GM23338 (cell line): Measurements from ENCODE around the gene TAF1A. TPM values are rescaled to one million over a fixed set of nuclear protein-coding genes. Genes with fewer than 3 reads are reported as not detected.

Source experiments
- ATAC-seq: fragments of 200-7000 bp; cut with Tn5 transposase; 3 replicates; pipeline ENCODE4 v1.9.1; 2020
- DNase-seq: peaks from one replicate; pipeline ENCODE4 v3.0.0-alpha.2; 2015; ENCODE audit warnings: low spot score
- H2AFZ ChIP-seq: fragments of 200-600 bp; sonication (generic); 2 replicates; pipeline ENCODE4 v1.8.0; 2016; ENCODE audit warnings: antibody characterized with exemption, mild to moderate bottlenecking, moderate library complexity
- H3F3A ChIP-seq: fragments of 200-600 bp; sonication (generic); replicated peaks from 2 replicates; pipeline ENCODE4 v1.8.0; 2017; ENCODE audit warnings: antibody characterized with exemption, mixed run types, low read depth
- H3K27ac ChIP-seq: fragments of 200-600 bp; sonication (generic); 2 replicates; pipeline ENCODE4 v1.6.1; 2016; ENCODE audit warnings: low read depth
- H3K27me3 ChIP-seq: fragments of 200-600 bp; sonication (generic); 2 replicates; pipeline ENCODE4 v1.8.0; 2016; ENCODE audit warnings: mild to moderate bottlenecking, mixed run types, moderate library complexity; ENCODE audit not compliant: insufficient read depth
- H3K36me3 ChIP-seq: fragments of 200-600 bp; sonication (generic); 2 replicates; pipeline ENCODE4 v1.8.0; 2016; ENCODE audit warnings: mild to moderate bottlenecking; ENCODE audit not compliant: insufficient read depth
- H3K4me1 ChIP-seq: fragments of 200-600 bp; sonication (generic); 2 replicates; pipeline ENCODE4 v1.8.0; 2016; ENCODE audit warnings: mild to moderate bottlenecking, moderate library complexity; ENCODE audit not compliant: insufficient read depth
- H3K4me2 ChIP-seq: fragments of 200-600 bp; sonication (generic); 2 replicates; pipeline ENCODE4 v1.7.1; 2017; ENCODE audit warnings: mixed run types
- H3K4me3 ChIP-seq: fragments of 200-600 bp; sonication (generic); 2 replicates; pipeline ENCODE4 v1.6.1; 2016; ENCODE audit warnings: mixed run types
- H3K79me2 ChIP-seq: fragments of 200-600 bp; sonication (generic); replicated peaks from 2 replicates; pipeline ENCODE4 v1.8.0; 2017; ENCODE audit warnings: mild to moderate bottlenecking; ENCODE audit not compliant: insufficient read depth
- H3K9me2 ChIP-seq: fragments of 200-600 bp; sonication (generic); 2 replicates; pipeline ENCODE4 v1.8.0; 2017; ENCODE audit not compliant: insufficient read depth
- H4K20me1 ChIP-seq: fragments of 200-600 bp; sonication (generic); replicated peaks from 2 replicates; pipeline ENCODE4 v1.8.0; 2017; ENCODE audit warnings: mild to moderate bottlenecking; ENCODE audit not compliant: insufficient read depth
- H3K27ac Mint-ChIP-seq: 2 replicates; pipeline ENCODE4 v1.8.0; 2020; ENCODE audit warnings: inconsistent platforms, mild to moderate bottlenecking, moderate library complexity, mixed read lengths
- H3K27me3 Mint-ChIP-seq: 3 replicates; pipeline ENCODE4 v1.8.0; 2022; ENCODE audit warnings: low read depth, mild to moderate bottlenecking, moderate library complexity, mixed read lengths, inconsistent platforms; ENCODE audit not compliant: insufficient read depth, poor library complexity
- H3K36me3 Mint-ChIP-seq: 3 replicates; pipeline ENCODE4 v1.8.0; 2021; ENCODE audit warnings: low read depth, mild to moderate bottlenecking, inconsistent platforms, moderate library complexity, mixed read lengths
- H3K4me1 Mint-ChIP-seq: 3 replicates; pipeline ENCODE4 v1.8.0; 2020; ENCODE audit warnings: mild to moderate bottlenecking, inconsistent platforms, mixed read lengths
- H3K4me3 Mint-ChIP-seq: 3 replicates; pipeline ENCODE4 v1.8.0; 2021; ENCODE audit warnings: moderate library complexity, mild to moderate bottlenecking, inconsistent platforms, mixed read lengths
- H3K9me3 Mint-ChIP-seq: 3 replicates; pipeline ENCODE4 v1.8.0; 2020; ENCODE audit warnings: moderate library complexity, mild to moderate bottlenecking, inconsistent platforms, mixed read lengths
- CREB1 ChIP-seq: fragments of 250-450 bp; sonication (Bioruptor Pico); IDR thresholded peaks from 2 replicates; pipeline ENCODE4 v1.5.0; 2020; ENCODE audit warnings: low read depth, mild to moderate bottlenecking, moderate library complexity
- CTCF ChIP-seq, 2 experiments: fragments of 200-600 bp in 1 of 2; sonication (generic) in 1 of 2; conservative IDR thresholded peaks; 2 replicates each; pipeline versions ENCODE4 v1.5.1 to v1.6.1; 2016 to 2017; ENCODE audit warnings: antibody characterized with exemption in 2 of 2, low read depth in 2 of 2, mild to moderate bottlenecking in 2 of 2, moderate library complexity in 1 of 2
- ETS1 ChIP-seq: IDR thresholded peaks from 2 replicates; pipeline ENCODE4 v1.6.1; 2016; ENCODE audit warnings: antibody characterized with exemption
- EZH2 ChIP-seq: fragments of 200-600 bp; sonication (generic); IDR thresholded peaks from one replicate; pipeline ENCODE4 v1.8.0; 2017; ENCODE audit warnings: antibody characterized with exemption, mild to moderate bottlenecking, low read depth; ENCODE audit not compliant: unreplicated experiment
- EZH2phosphoT487 ChIP-seq: fragments of 200-600 bp; sonication (generic); IDR thresholded peaks from one replicate; pipeline ENCODE4 v1.8.1; 2018; ENCODE audit warnings: antibody characterized with exemption; ENCODE audit not compliant: unreplicated experiment
- NANOG ChIP-seq: IDR thresholded peaks from 2 replicates; pipeline ENCODE4 v1.6.1; 2016; ENCODE audit warnings: antibody characterized with exemption, borderline replicate concordance
- POLR2AphosphoS5 ChIP-seq: IDR thresholded peaks from 2 replicates; pipeline ENCODE4 v1.6.1; 2016; ENCODE audit warnings: antibody characterized with exemption, low read depth
- REST ChIP-seq: IDR thresholded peaks from one replicate; pipeline ENCODE4 v1.6.1; 2018; ENCODE audit warnings: antibody characterized with exemption; ENCODE audit not compliant: unreplicated experiment
- STAT1 ChIP-seq: IDR thresholded peaks from one replicate; pipeline ENCODE4 v1.6.1; 2016; ENCODE audit warnings: antibody characterized with exemption; ENCODE audit not compliant: unreplicated experiment
- ZNF114 ChIP-seq: fragments of 250-450 bp; sonication (Bioruptor Pico); IDR thresholded peaks from 2 replicates; pipeline ENCODE4 v1.5.0; 2020; ENCODE audit warnings: mild to moderate bottlenecking, moderate library complexity
- ZNF331 ChIP-seq: fragments of 250-450 bp; sonication (Bioruptor Pico); IDR thresholded peaks from 2 replicates; pipeline ENCODE4 v1.5.0; 2020; ENCODE audit warnings: low read depth, mild to moderate bottlenecking, moderate library complexity
- ZNF462 ChIP-seq: fragments of 250-450 bp; sonication (Bioruptor Pico); IDR thresholded peaks from 2 replicates; pipeline ENCODE4 v1.5.0; 2020; ENCODE audit warnings: mild to moderate bottlenecking, moderate library complexity
- polyA plus RNA-seq: library from polyadenylated mRNA; unstranded; fragments of >200 nt; fragmentation: Nextera tagmentation; extraction: Ambion mirVana; gene quantifications from 2 replicates; pipeline ENCODE4 v1.2.1, GENCODE V29; 2016
- total RNA-seq: library from RNA; depleted of rRNA; stranded (reverse); fragments of >200 nt; shearing (Covaris generic); gene quantifications from 2 replicates; pipeline ENCODE4 v1.2.3, GENCODE V29; 2014

The TAF1A gene
- total and polyA plus RNA-seq, 2 experiments from 2014 or later = 5.5 to 13.3 TPM

GRCh38 chr1:222525951-222526350 lies 63.8 kb downstream of the TAF1A start:
- Histone ChIP-seq H2AFZ (no peak overlapping the region), H3K27me3 (no peaks in the 10 kb centered on the region), H3K27ac (no peak overlapping the region), H3K4me3 (no peak overlapping the region), H3K4me1 (no peaks in the 10 kb centered on the region), H3K79me2 (no peaks in the 10 kb centered on the region), H3K4me2 (no peak overlapping the region), H3K36me3 (no peaks in the 10 kb centered on the region), H3F3A (no peaks in the 10 kb centered on the region), H4K20me1 (no peaks in the 10 kb centered on the region), H3K9me2 (no peaks in the 10 kb centered on the region; the same call in 1 of the 2 replicates)
- ATAC-seq (no peak), DNase-seq (no peak)
- Mint-ChIP-seq H3K27me3 (peaks cover 5% of the 10 kb centered on the region), H3K4me1 (no peaks in the 10 kb centered on the region), H3K36me3 (no peaks in the 10 kb centered on the region), H3K4me3 (no peak overlapping the region), H3K27ac (no peak overlapping the region), H3K9me3 (no peaks in the 10 kb centered on the region)
- TF ChIP-seq EZH2 = no peak
- no peak for TF ChIP-seq CTCF (conservative IDR thresholded peaks at IDR 0.05; ENCODE audit: low read depth in 2 of 2)
- no peak for TF ChIP-seq CREB1 (CRISPR knock-in tag)
- TF ChIP-seq ETS1 = no peak
- no peak for TF ChIP-seq ZNF114
- no peak for TF ChIP-seq ZNF462 (CRISPR knock-in tag)
- no peak for TF ChIP-seq EZH2phosphoT487
- TF ChIP-seq ZNF331 = no peak
- TF ChIP-seq REST = no peak
- no peak for TF ChIP-seq NANOG
- TF ChIP-seq STAT1 = no peak
- TF ChIP-seq POLR2AphosphoS5 = no peak
